Liver (tissue), 3 donors: ENCODE results near the gene FBXL13.

Experiments
- CTCF ChIP-seq: fragments of 150-350 bp; IDR thresholded peaks from 2 replicates; pipeline ENCODE4 v1.5.1; 2017; ENCODE audit warnings: improper control_type of control experiment, low read depth, low read length; ENCODE audit not compliant: missing input control
- RXRA ChIP-seq, 2 donors: IDR thresholded peaks; 2 replicates each; pipeline ENCODE4 v1.6.1; 2017 to 2018; ENCODE audit warnings: antibody characterized with exemption in 2 of 2, mild to moderate bottlenecking in 1 of 2
- TAF1 ChIP-seq: conservative IDR thresholded peaks from 2 replicates; pipeline ENCODE4 v1.6.1; 2016; ENCODE audit warnings: antibody characterized with exemption, mild to moderate bottlenecking
- YY1 ChIP-seq: IDR thresholded peaks from 2 replicates; pipeline ENCODE4 v1.6.1; 2016; ENCODE audit warnings: antibody characterized with exemption, mild to moderate bottlenecking
- donor health status: healthy.
- donor health status: healthy.

DNA sequence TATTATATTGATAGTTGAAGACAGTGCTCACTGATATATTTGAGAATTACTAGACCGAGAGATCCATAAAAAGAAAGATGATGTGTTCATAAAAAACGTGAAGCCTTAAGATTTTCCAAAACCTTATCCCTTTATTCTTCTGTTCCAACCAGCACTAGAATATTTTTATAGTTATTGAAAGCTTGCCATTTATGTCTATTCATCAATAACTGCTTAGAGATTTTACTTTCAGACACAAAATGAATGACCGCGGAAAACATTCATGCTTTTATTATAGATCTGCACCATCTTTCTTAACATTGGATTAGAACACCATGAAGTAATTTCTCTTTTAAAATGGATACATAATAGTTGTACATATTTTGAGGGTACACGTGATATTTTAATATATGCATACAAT is 77.6 kb downstream of the FBXL13 start:
- TF ChIP-seq CTCF = no peak
- no peak for TF ChIP-seq RXRA (IDR thresholded peaks at IDR 0.05)
- no peak for TF ChIP-seq TAF1
- no peak for TF ChIP-seq YY1
